Adrenal gland (tissue), 5 donors: ENCODE data around the gene IFNGR1.

Source experiments
- POLR2A ChIP-seq, 2 donors: fragments of 450-650 bp; IDR thresholded peaks; one replicate each; pipeline ENCODE4 v1.6.1; 2017; ENCODE audit warnings: antibody characterized with exemption in 2 of 2, mild to moderate bottlenecking in 2 of 2, moderate library complexity in 1 of 2
- TF ChIP-seq, protein P1 (sequence below), 6 experiments: fragments of 450-650 bp in 4 of 6; fragments of 200-600 bp in 2 of 6; sonication (generic) in 1 of 6; IDR thresholded peaks; 1 replicate in 5 of 6; 2 replicates in 1 of 6; pipeline versions ENCODE4 v1.5.1 to v1.8.0; 2016 to 2021; ENCODE audit warnings: antibody characterized with exemption in 6 of 6, mild to moderate bottlenecking in 2 of 6, moderate library complexity in 1 of 6
- donor health status: DM: no; HTN: no; CAD: no.

GRCh38 chr6:137261761-137262160 lies 42.6 kb upstream of the IFNGR1 start:
- TF ChIP-seq, protein P1, sequence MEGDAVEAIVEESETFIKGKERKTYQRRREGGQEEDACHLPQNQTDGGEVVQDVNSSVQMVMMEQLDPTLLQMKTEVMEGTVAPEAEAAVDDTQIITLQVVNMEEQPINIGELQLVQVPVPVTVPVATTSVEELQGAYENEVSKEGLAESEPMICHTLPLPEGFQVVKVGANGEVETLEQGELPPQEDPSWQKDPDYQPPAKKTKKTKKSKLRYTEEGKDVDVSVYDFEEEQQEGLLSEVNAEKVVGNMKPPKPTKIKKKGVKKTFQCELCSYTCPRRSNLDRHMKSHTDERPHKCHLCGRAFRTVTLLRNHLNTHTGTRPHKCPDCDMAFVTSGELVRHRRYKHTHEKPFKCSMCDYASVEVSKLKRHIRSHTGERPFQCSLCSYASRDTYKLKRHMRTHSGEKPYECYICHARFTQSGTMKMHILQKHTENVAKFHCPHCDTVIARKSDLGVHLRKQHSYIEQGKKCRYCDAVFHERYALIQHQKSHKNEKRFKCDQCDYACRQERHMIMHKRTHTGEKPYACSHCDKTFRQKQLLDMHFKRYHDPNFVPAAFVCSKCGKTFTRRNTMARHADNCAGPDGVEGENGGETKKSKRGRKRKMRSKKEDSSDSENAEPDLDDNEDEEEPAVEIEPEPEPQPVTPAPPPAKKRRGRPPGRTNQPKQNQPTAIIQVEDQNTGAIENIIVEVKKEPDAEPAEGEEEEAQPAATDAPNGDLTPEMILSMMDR (IDR thresholded peaks at IDR 0.05), result no peak
- no peak for TF ChIP-seq POLR2A (IDR thresholded peaks at IDR 0.05)
